IPS-NIHi11 (cell line): ENCODE results near the gene APOBEC3F.

Experiments used
- DNase-seq: peaks from one replicate; pipeline ENCODE4 v3.0.0; 2012; ENCODE audit warnings: mixed read lengths, low spot score

The APOBEC3F gene

DNA sequence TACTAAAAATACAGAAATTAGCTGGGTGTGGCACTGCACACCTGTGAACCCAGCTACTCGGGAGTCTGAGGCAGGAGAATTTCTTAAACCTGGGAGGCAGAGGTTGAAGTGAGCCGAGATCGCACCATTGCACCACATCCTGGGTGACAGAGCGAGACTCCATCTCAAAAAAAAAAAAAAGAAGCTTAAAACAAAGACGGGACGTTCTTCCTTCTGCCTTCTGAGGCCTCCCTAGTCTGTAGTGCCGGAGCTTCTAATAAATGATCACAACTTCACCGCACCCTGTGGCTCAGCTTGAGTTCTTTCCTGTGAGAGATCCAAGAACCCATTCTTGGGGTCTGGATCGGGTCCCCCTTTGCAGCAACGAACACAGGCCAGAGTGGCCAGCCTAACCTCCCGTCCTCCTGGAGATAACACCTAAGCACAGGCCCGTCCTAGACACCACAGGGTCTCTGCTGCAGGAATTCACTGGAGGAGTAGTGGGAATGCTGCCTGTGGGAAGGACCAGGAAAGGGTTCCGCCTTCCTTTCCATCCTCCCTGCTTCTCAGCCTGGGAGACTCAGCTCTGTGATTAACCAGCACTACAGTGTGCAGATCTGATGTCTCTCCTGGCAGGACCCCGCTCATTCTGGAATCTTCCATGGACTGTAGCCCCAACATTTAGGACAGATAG is 54.2 kb downstream of the APOBEC3F start:
- DNase-seq, result no peak

DNA sequence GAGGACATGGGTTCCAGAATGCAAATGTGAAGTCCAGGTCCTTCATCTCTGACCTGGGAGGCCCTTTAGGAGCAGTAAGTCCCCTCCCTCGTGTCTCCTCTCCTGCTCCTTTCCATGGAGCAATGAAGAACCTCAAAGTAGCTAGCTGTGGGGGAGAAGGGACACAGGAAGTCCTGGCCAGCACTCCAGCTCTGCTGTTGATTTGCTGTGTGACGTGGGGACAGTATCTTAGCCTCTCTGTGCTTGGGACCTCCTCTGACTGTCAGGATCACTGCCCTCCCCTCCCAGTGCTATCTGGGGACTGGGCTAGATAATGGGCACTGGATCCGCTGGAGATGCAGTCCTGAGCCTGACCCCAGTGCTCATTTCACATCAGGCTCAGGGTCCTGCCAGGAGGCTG is 55.3 kb downstream of the APOBEC3F start:
- DNase-seq, result no peak

DNA sequence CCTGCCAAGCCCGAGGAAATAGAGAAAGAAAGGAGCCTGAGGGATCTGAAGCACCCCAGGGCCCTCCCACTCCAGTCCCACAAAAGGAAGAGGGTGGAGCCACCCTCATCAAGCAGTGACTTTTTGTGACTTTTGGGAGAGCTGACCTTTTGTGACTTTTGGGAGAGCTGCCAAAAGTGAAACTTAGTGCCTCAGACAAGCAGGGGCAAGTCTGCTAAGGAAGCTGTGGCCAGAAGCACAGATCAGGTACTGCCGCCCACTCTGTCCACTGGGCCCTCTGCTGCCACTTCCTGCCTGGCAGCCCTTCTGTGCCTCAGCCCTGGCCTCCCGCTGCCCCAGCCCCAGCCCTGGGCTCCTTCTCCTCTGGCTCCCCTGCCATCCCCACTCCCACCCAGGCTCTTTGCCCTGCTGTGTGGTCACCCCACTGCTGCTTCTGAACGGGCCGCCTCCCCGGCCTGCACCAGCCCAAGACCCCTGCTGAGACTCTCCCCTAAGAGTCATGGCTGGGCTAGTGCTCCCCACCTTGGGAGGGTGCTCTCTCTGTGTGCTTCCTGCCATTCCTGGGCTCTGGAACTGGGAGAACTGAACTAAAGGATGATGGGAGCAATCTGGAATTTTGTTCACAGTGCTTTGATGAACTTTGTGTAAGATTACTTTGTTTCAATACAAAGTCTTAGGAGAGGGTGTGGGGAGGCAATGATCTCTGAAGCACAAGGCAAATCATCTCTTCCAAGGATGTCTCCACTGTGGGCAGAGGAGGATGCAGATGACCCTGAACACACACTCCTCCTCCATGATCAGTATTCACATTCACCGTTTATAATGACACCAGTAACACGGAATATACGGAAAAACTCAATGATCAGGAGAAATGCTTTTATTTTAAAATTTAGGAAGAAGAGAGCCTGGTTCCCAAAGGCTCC is 56.7 kb downstream of the APOBEC3F start, which contains the start of gene APOBEC3H:
APOBEC3H (plus strand) TSS at position 147 of the 923 bp plus-strand sequence. CDS start 3,035 bp downstream, outside the sequence.
- no peak for DNase-seq

GRCh38 chr22:39098026-39098425 is 57.4 kb downstream of the APOBEC3F start:
- peak; percentile 68 for DNase-seq

- no peak for DNase-seq
Measured at GRCh38 chr22:39098576-39098975, 57.9 kb downstream of the APOBEC3F start.

- DNase-seq, result no peak
Measured at GRCh38 chr22:39101226-39101625, 60.6 kb downstream of the APOBEC3F start.

DNA sequence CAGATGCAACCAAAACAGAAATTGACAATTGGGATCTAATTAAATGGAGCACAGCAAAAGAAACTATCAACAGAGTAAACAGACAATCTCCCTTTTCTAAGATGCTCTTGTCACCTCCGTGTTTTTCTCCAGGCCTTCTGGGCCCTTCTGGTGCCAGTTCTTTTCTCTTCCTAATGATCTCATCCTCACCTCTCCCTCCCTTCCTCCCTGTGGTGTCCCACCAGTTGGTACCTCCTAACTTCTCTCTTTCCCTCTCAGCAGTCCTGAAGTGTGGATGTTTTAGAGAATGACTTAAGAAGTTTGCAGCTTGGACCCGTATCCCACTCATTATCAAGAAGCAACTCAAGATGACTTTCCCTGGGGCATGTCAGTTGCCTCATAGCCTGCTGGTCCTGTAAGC is 62.8 kb downstream of the APOBEC3F start:
- no peak for DNase-seq
